ENCODE results near the gene RNU6-1. TPM values are rescaled to one million over a fixed set of nuclear protein-coding genes. Genes with fewer than 3 reads are reported as not detected.

RNU6-1 gene
- total RNA-seq, 1 experiment from 2014 or later: not detected

- POLR2A ChIA-PET: interaction anchor here (2.9 kb wide), 1 partner anchor 176 kb away, joined by 14 read pairs; the partner anchor contains the start of gene PIAS1
- intact Hi-C loops (cut with micrococcal nuclease): no loop called here
- Mint-ChIP-seq H3K4me3 (ENCODE audit: unreplicated experiment) (no peak overlapping the region), H3K36me3 (ENCODE audit: insufficient read depth, unreplicated experiment) (no peaks in the 10 kb centered on the region), H3K9me3 (ENCODE audit: unreplicated experiment) (no peaks in the 10 kb centered on the region), H3K27me3 (ENCODE audit: insufficient read depth, unreplicated experiment) (no peaks in the 10 kb centered on the region), H3K27ac (ENCODE audit: low read depth, unreplicated experiment) (no peak overlapping the region), H3K4me1 (ENCODE audit: insufficient read depth, unreplicated experiment) (peaks cover 29% of the 10 kb centered on the region)
- no TSS peak for BruUV-seq (replicated peaks)
- CTCF ChIA-PET: no interaction called here
- no peak for TF ChIP-seq CTCF (IDR thresholded peaks at IDR 0.05; ENCODE audit: unreplicated experiment)
- DNase-seq (ENCODE audit: unreplicated experiment): no peak
These were observed 38.9 kb upstream of the RNU6-1 start for GRCh38 chr15:67878712-67879206.

GRCh38 chr15:67873777-67874176 lies 33.9 kb upstream of the RNU6-1 start:
- Mint-ChIP-seq H3K9me3 (ENCODE audit: unreplicated experiment) (peaks cover 7% of the 10 kb centered on the region), H3K4me1 (ENCODE audit: insufficient read depth, unreplicated experiment) (no peaks in the 10 kb centered on the region), H3K27me3 (ENCODE audit: insufficient read depth, unreplicated experiment) (no peaks in the 10 kb centered on the region), H3K4me3 (ENCODE audit: unreplicated experiment) (no peak overlapping the region), H3K27ac (ENCODE audit: low read depth, unreplicated experiment) (no peak overlapping the region), H3K36me3 (ENCODE audit: insufficient read depth, unreplicated experiment) (no peaks in the 10 kb centered on the region)
- TF ChIP-seq CTCF (IDR thresholded peaks at IDR 0.05; ENCODE audit: unreplicated experiment): no peak
- intact Hi-C loops (cut with micrococcal nuclease): no loop called here
- BruUV-seq (replicated peaks): no TSS peak
- CTCF ChIA-PET: interaction anchor here (0.8 to 1.2 kb wide), 2 partner anchors 10 to 290 kb away, joined by 3 to 6 read pairs; no protein-coding TSS in a partner anchor
- DNase-seq (ENCODE audit: unreplicated experiment): no peak
- POLR2A ChIA-PET: interaction anchor here (0.7 to 1.4 kb wide), 4 partner anchors 10 to 243 kb away, joined by 3 to 6 read pairs (median 4); no protein-coding TSS in a partner anchor

DNA sequence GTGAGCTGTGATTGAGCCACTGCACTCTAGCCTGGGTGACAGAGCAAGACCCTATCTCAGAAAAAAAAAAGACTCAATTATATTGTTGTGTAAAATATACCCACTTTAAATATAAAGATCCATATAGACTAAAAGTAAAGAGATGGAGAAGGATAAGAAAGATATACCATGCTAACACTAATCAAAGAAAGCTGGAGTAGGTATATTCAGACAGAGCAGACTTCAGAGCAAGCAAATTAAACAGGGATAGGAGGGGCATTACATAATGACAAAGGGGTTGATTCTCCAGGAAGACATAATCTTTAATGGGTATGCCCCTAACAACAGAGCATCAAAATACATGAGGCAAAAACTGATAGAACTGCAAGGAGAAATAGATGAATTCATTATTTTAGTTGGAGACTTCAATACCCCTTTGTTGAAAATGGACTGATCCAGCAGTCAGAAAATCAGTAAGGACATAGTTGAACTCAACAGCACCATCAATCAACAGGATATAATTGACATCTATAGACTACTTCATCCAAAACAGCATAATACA lies 31.1 kb upstream of the RNU6-1 start:
- no peak for TF ChIP-seq CTCF (IDR thresholded peaks at IDR 0.05; ENCODE audit: unreplicated experiment)
- no peak for DNase-seq (ENCODE audit: unreplicated experiment)
- no peaks in the 10 kb centered on the region for H3K4me1 Mint-ChIP-seq (ENCODE audit: insufficient read depth, unreplicated experiment)
- CTCF ChIA-PET: interaction anchor here (0.7 kb wide), 1 partner anchor 45 kb away, joined by 3 read pairs; no protein-coding TSS in a partner anchor
- POLR2A ChIA-PET: interaction anchor here (1.3 kb wide), 1 partner anchor 83 kb away, joined by 4 read pairs; no protein-coding TSS in a partner anchor
- H3K27me3 Mint-ChIP-seq (ENCODE audit: insufficient read depth, unreplicated experiment): no peaks in the 10 kb centered on the region
- intact Hi-C loops (cut with micrococcal nuclease): no loop called here
- peaks cover 7% of the 10 kb centered on the region for H3K9me3 Mint-ChIP-seq (ENCODE audit: unreplicated experiment)
- no TSS peak for BruUV-seq (replicated peaks)
- H3K4me3 Mint-ChIP-seq (ENCODE audit: unreplicated experiment): no peak overlapping the region
- no peak overlapping the region for H3K27ac Mint-ChIP-seq (ENCODE audit: low read depth, unreplicated experiment)
- no peaks in the 10 kb centered on the region for H3K36me3 Mint-ChIP-seq (ENCODE audit: insufficient read depth, unreplicated experiment)

GRCh38 chr15:67869701-67870100 lies 29.9 kb upstream of the RNU6-1 start:
- no TSS peak for BruUV-seq (replicated peaks)
- intact Hi-C loops (cut with micrococcal nuclease): no loop called here
- no peak for DNase-seq (ENCODE audit: unreplicated experiment)
- CTCF ChIA-PET: interaction anchor here (0.7 kb wide), 1 partner anchor 88 kb away, joined by 3 read pairs; no protein-coding TSS in a partner anchor
- POLR2A ChIA-PET: no interaction called here
- Mint-ChIP-seq H3K27me3 (ENCODE audit: insufficient read depth, unreplicated experiment) (no peaks in the 10 kb centered on the region), H3K9me3 (ENCODE audit: unreplicated experiment) (peaks cover 7% of the 10 kb centered on the region), H3K4me3 (ENCODE audit: unreplicated experiment) (no peak overlapping the region), H3K4me1 (ENCODE audit: insufficient read depth, unreplicated experiment) (no peaks in the 10 kb centered on the region), H3K27ac (ENCODE audit: low read depth, unreplicated experiment) (no peak overlapping the region), H3K36me3 (ENCODE audit: insufficient read depth, unreplicated experiment) (no peaks in the 10 kb centered on the region)
- no peak for TF ChIP-seq CTCF (IDR thresholded peaks at IDR 0.05; ENCODE audit: unreplicated experiment)
